BLaER1 treated with 17β-estradiol and CSF1 and Interleukin-3, amounts not matched to agents 10 nM and 100 nM (cell line): Measurements from ENCODE around the gene CPSF4L.

Experiments
- H3K27ac ChIP-seq, 11 experiments: shearing (Covaris generic); formaldehyde crosslinking; 2 replicates each; pipeline ENCODE4 v1.8.1; 2022
- H3K27me3 ChIP-seq, 11 experiments: shearing (Covaris generic); formaldehyde crosslinking; 2 replicates each; pipeline ENCODE4 v1.8.1; 2022
- H3K36me3 ChIP-seq, 11 experiments: shearing (Covaris generic); formaldehyde crosslinking; 2 replicates each; pipeline ENCODE4 v1.8.1; 2022
- H3K4me1 ChIP-seq, 10 experiments: shearing (Covaris generic); formaldehyde crosslinking; 2 replicates each; pipeline ENCODE4 v1.8.1; 2022
- H3K4me2 ChIP-seq, 11 experiments: shearing (Covaris generic); formaldehyde crosslinking; 2 replicates each; pipeline ENCODE4 v1.8.1; 2022
- H3K4me3 ChIP-seq, 10 experiments: shearing (Covaris generic); formaldehyde crosslinking; 2 replicates each; pipeline ENCODE4 v1.8.1; 2022
- H3K9ac ChIP-seq, 11 experiments: shearing (Covaris generic); formaldehyde crosslinking; 2 replicates each; pipeline ENCODE4 v1.8.1; 2022
- H3K9me3 ChIP-seq, 11 experiments: shearing (Covaris generic); formaldehyde crosslinking; replicated peaks in 1 of 11; 2 replicates each; pipeline ENCODE4 v1.8.1; 2022
- H4K20me1 ChIP-seq, 11 experiments: shearing (Covaris generic); formaldehyde crosslinking; 2 replicates each; pipeline ENCODE4 v1.8.1; 2022
- Cebpa-rat ChIP-seq, 11 experiments: shearing (Covaris generic); IDR thresholded peaks; 2 replicates each; pipeline ENCODE4 v1.8.1; 2022

Gene CPSF4L

DNA sequence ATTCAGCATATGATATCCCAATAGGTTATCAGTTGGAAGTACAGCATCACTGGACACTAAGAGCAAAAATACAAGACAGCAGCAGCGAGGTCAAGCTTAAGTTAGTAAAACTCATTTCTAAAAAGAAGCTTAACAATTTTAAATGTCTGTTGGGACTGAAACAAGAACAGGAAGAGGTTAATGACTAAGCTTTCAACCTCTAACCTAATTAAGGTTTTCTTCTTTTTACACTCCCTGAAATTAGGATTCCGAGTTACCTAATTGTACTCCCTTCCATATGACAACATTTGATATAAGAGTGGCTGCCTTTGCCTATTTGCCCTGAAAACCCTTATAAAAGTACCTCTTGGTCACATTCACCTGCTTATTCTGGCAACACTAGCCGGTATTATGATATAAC lies 34.3 kb downstream of the CPSF4L start:
- Histone ChIP-seq H3K4me3 (peak overlapping the region in 1 of 10 experiments; percentile 41; a peak in 1 of 20 replicates), H3K36me3 (peaks cover 0 to 29% (median 16%) of the 10 kb centered on the region in 11 experiments; a peak in 20 of 22 replicates), H3K9me3 (no peaks in the 10 kb centered on the region), H4K20me1 (peaks cover 34 to 82% (median 72%) of the 10 kb centered on the region in 11 experiments; a peak in 21 of 22 replicates), H3K4me2 (peak overlapping the region; percentile 14 to 89 (median 59)), H3K4me1 (peaks cover 38 to 77% (median 59%) of the 10 kb centered on the region in 10 experiments), H3K27ac (peak overlapping the region in 4 of 11 experiments; percentile 21 to 46 (median 26); a peak in 6 of 22 replicates), H3K9ac (peak overlapping the region in 4 of 11 experiments; percentile 17 to 62 (median 37); a peak in 6 of 22 replicates), H3K27me3 (no peaks in the 10 kb centered on the region)
- no peak for TF ChIP-seq Cebpa-rat (IDR thresholded peaks at IDR 0.05)

DNA sequence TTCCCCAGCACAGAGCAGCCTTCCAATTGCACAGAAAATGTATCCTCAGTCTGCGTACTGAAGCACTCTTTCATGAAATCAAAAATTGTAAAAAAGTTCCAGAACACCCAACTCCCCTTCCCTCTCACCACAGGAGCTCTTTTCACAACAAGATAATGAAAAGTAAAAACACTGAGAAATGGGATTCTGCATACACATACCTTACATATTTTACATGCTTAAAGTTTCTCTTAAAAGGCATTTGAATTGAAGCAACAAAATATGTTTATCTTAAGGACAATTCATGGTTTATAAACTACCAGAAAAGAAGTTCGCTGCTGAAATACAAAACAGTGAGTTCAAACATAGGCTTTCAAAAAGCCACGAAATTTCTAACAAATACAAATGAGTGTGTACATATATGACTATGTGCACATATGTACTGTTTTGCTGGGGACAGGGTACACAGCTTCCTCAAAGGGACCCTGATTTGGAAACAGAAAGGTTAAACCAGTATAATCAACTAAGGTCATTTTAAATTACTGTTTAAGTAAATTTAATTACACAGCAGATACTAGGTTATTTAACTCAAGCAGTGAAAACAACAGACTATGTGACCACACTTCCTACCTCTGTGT lies 35.0 kb downstream of the CPSF4L start:
- Histone ChIP-seq H3K4me2 (peak overlapping the region in 10 of 11 experiments; percentile 45 to 89 (median 62); a peak in 16 of 22 replicates), H3K27me3 (no peaks in the 10 kb centered on the region), H4K20me1 (peaks cover 34 to 83% (median 72%) of the 10 kb centered on the region in 11 experiments; a peak in 21 of 22 replicates), H3K4me1 (peaks cover 38 to 83% (median 59%) of the 10 kb centered on the region in 10 experiments), H3K36me3 (peaks cover 0 to 32% (median 23%) of the 10 kb centered on the region in 11 experiments; a peak in 21 of 22 replicates), H3K9ac (peak overlapping the region in 4 of 11 experiments; percentile 17 to 62 (median 37); a peak in 6 of 22 replicates), H3K9me3 (no peaks in the 10 kb centered on the region), H3K27ac (peak overlapping the region in 4 of 11 experiments; percentile 21 to 46 (median 26); a peak in 6 of 22 replicates), H3K4me3 (peak overlapping the region in 1 of 10 experiments; percentile 41; a peak in 1 of 20 replicates)
- TF ChIP-seq Cebpa-rat (IDR thresholded peaks at IDR 0.05): no peak

DNA sequence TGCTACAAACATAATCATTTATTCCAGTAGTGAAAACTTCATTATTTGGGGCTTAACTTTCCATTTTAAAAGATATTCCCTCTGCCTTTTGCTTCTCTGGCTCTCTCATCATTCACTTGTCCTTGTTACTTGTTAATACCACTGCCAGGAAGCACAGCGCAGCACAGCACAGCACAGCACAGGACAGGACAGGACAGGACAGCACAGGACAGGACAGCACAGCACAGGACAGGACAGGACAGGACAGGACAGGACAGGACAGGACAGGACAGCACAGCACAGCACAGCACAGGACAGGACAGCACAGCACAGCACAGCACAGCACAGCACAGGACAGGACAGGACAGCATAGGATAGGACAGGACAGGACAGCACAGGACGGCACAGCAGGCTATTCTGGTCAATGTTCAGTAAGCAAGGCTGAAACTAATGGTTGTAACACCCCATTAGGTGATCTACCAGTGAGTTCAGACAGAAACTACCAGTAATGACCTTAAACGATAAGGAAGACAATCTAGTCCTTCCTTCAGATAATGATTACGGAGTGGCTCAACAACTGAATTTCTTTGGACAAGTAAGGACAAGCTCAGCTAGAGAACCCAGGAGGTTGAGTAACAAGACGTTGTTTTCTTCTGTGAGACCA lies 36.9 kb downstream of the CPSF4L start:
- H3K4me3 ChIP-seq: no peak overlapping the region
- H3K27ac ChIP-seq: 0 out of 22 replicates have a peak overlapping the region, but pooled peaks of 1 of the 11 experiments have one; percentile 32
- H3K4me2 ChIP-seq: peak overlapping the region in 6 of 11 experiments; percentile 17 to 48 (median 40); a peak in 6 of 22 replicates

GRCh38 chr17:73224237-73224636 lies 37.4 kb downstream of the CPSF4L start:
- TF ChIP-seq Cebpa-rat (IDR thresholded peaks at IDR 0.05): no peak
- Histone ChIP-seq H3K9ac (no peak overlapping the region), H3K4me1 (peaks cover 20 to 63% (median 38%) of the 10 kb centered on the region in 10 experiments), H3K9me3 (no peaks in the 10 kb centered on the region), H4K20me1 (peaks cover 28 to 72% (median 60%) of the 10 kb centered on the region in 11 experiments; a peak in 21 of 22 replicates), H3K27me3 (no peaks in the 10 kb centered on the region), H3K4me3 (no peak overlapping the region), H3K36me3 (peaks cover 7 to 46% (median 38%) of the 10 kb centered on the region in 11 experiments; a peak in 21 of 22 replicates), H3K4me2 (peak overlapping the region in 5 of 11 experiments; percentile 20 to 48 (median 35); a peak in 6 of 22 replicates), H3K27ac (0 out of 22 replicates have a peak overlapping the region, but pooled peaks of 1 of the 11 experiments have one; percentile 32)

More for the DNA sequence above, 36.9 kb downstream of the CPSF4L start:
- H3K9me3 ChIP-seq: no peaks in the 10 kb centered on the region
- H3K36me3 ChIP-seq: peaks cover 7 to 42% (median 34%) of the 10 kb centered on the region in 11 experiments; a peak in 21 of 22 replicates
- TF ChIP-seq Cebpa-rat (IDR thresholded peaks at IDR 0.05): no peak
- no peaks in the 10 kb centered on the region for H3K27me3 ChIP-seq
- peak overlapping the region in 3 of 11 experiments; percentile 3 to 24 (median 24); a peak in 1 of 22 replicates for H3K9ac ChIP-seq
- H3K4me1 ChIP-seq: peaks cover 24 to 68% (median 43%) of the 10 kb centered on the region in 10 experiments
- H4K20me1 ChIP-seq: peaks cover 32 to 76% (median 62%) of the 10 kb centered on the region in 11 experiments; a peak in 21 of 22 replicates

GRCh38 chr17:73223626-73224230 lies 38.0 kb downstream of the CPSF4L start:
- peaks cover 26 to 68% (median 56%) of the 10 kb centered on the region in 11 experiments; a peak in 21 of 22 replicates for H4K20me1 ChIP-seq
- peaks cover 7 to 51% (median 44%) of the 10 kb centered on the region in 11 experiments; a peak in 21 of 22 replicates for H3K36me3 ChIP-seq
- no peaks in the 10 kb centered on the region for H3K9me3 ChIP-seq
- H3K9ac ChIP-seq: no peak overlapping the region
- peak overlapping the region in 4 of 11 experiments; percentile 20 to 48 (median 39); a peak in 4 of 22 replicates for H3K4me2 ChIP-seq
- no peaks in the 10 kb centered on the region for H3K27me3 ChIP-seq
- no peak overlapping the region for H3K27ac ChIP-seq
- no peak overlapping the region for H3K4me3 ChIP-seq
- no peak for TF ChIP-seq Cebpa-rat (IDR thresholded peaks at IDR 0.05)
- peaks cover 15 to 58% (median 33%) of the 10 kb centered on the region in 10 experiments for H3K4me1 ChIP-seq

DNA sequence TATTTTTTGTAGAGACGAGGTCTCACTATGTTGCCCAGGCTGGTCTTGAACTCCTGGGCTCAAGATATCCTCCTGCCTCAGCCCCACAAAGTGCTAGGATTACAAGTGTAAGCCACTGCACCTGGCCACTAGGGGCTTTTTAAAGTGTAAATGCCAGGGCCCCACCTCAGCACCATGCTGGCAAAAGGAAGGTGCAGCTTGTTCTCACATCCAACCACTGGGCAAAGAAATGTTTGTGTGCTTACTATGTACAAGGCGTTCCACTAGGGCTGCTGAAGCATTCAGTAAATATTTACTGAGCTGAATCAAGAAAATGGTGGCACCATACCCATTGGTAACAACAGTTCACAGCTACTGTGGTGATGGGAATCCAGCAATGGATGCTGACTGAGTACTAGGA lies 46.2 kb downstream of the CPSF4L start:
- H3K36me3 ChIP-seq: peaks cover 63 to 98% (median 78%) of the 10 kb centered on the region in 11 experiments
- no peaks in the 10 kb centered on the region for H3K27me3 ChIP-seq
- H3K4me2 ChIP-seq: no peak overlapping the region
- no peak overlapping the region for H3K9ac ChIP-seq
- H3K9me3 ChIP-seq: no peaks in the 10 kb centered on the region
- no peak for TF ChIP-seq Cebpa-rat (IDR thresholded peaks at IDR 0.05)
- H4K20me1 ChIP-seq: peaks cover 14 to 76% (median 45%) of the 10 kb centered on the region in 11 experiments; a peak in 18 of 22 replicates
- H3K4me3 ChIP-seq: no peak overlapping the region
- H3K4me1 ChIP-seq: peaks cover 0 to 12% (median 4%) of the 10 kb centered on the region in 10 experiments; a peak in 8 of 20 replicates
- H3K27ac ChIP-seq: no peak overlapping the region

- no peak overlapping the region for H3K4me2 ChIP-seq
- no peak overlapping the region for H3K27ac ChIP-seq
- H3K36me3 ChIP-seq: peaks cover 63 to 98% (median 77%) of the 10 kb centered on the region in 11 experiments
- no peak for TF ChIP-seq Cebpa-rat (IDR thresholded peaks at IDR 0.05)
- no peak overlapping the region for H3K9ac ChIP-seq
- H3K27me3 ChIP-seq: no peaks in the 10 kb centered on the region
- peaks cover 19 to 76% (median 50%) of the 10 kb centered on the region in 11 experiments; a peak in 18 of 22 replicates for H4K20me1 ChIP-seq
- no peak overlapping the region for H3K4me3 ChIP-seq
- peaks cover 0 to 12% (median 4%) of the 10 kb centered on the region in 10 experiments; a peak in 8 of 20 replicates for H3K4me1 ChIP-seq
- H3K9me3 ChIP-seq: no peaks in the 10 kb centered on the region
Measured at GRCh38 chr17:73214851-73215250, 46.8 kb downstream of the CPSF4L start.

- peaks cover 0 to 12% (median 4%) of the 10 kb centered on the region in 10 experiments; a peak in 8 of 20 replicates for H3K4me1 ChIP-seq
- H3K4me2 ChIP-seq: no peak overlapping the region
- no peak overlapping the region for H3K4me3 ChIP-seq
- peaks cover 25 to 82% (median 58%) of the 10 kb centered on the region in 11 experiments; a peak in 18 of 22 replicates for H4K20me1 ChIP-seq
- H3K27ac ChIP-seq: no peak overlapping the region
- no peak overlapping the region for H3K9ac ChIP-seq
- peaks cover 66 to 98% (median 83%) of the 10 kb centered on the region in 11 experiments for H3K36me3 ChIP-seq
- H3K9me3 ChIP-seq: no peaks in the 10 kb centered on the region
- H3K27me3 ChIP-seq: no peaks in the 10 kb centered on the region
- TF ChIP-seq Cebpa-rat (IDR thresholded peaks at IDR 0.05): no peak
Measured at GRCh38 chr17:73214008-73214407, 47.7 kb downstream of the CPSF4L start.
